A673 (cell line): ENCODE results near the gene ZNF74.
"Not testable (repeated sequence)": the region's sequence is repeated elsewhere in the genome, so short reads cannot be mapped to it uniquely, and the experiment has no call there.

ENCODE experiments used
- EZH2 ChIP-seq: fragments of 200-600 bp; sonication (generic); IDR thresholded peaks from 2 replicates; pipeline ENCODE4 v1.6.1; 2017; ENCODE audit warnings: borderline replicate concordance, low read depth, mild to moderate bottlenecking, mixed read lengths, antibody characterized with exemption, low read length; ENCODE audit not compliant: poor library complexity, severe bottlenecking
- TF ChIP-seq, protein P1 (sequence below): fragments of 300-800, 200-600 bp; sonication (generic); conservative IDR thresholded peaks from 2 replicates; pipeline ENCODE4 v1.5.1; 2017; ENCODE audit warnings: low read depth, mild to moderate bottlenecking, antibody characterized with exemption, low read length, moderate library complexity, mixed read lengths

GRCh38 chr22:20378684-20379083 lies 15.3 kb upstream of the ZNF74 start:
- TF ChIP-seq, protein P1, sequence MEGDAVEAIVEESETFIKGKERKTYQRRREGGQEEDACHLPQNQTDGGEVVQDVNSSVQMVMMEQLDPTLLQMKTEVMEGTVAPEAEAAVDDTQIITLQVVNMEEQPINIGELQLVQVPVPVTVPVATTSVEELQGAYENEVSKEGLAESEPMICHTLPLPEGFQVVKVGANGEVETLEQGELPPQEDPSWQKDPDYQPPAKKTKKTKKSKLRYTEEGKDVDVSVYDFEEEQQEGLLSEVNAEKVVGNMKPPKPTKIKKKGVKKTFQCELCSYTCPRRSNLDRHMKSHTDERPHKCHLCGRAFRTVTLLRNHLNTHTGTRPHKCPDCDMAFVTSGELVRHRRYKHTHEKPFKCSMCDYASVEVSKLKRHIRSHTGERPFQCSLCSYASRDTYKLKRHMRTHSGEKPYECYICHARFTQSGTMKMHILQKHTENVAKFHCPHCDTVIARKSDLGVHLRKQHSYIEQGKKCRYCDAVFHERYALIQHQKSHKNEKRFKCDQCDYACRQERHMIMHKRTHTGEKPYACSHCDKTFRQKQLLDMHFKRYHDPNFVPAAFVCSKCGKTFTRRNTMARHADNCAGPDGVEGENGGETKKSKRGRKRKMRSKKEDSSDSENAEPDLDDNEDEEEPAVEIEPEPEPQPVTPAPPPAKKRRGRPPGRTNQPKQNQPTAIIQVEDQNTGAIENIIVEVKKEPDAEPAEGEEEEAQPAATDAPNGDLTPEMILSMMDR = not testable (repeated sequence)
- not testable (repeated sequence) for TF ChIP-seq EZH2
